GM23248 (cell line): ENCODE results near the gene HSF2. TPM values are rescaled to one million over a fixed set of nuclear protein-coding genes. Genes with fewer than 3 reads are reported as not detected.

Source experiments
- DNase-seq: peaks from one replicate; pipeline ENCODE4 v3.0.0-alpha.2; 2015
- H2AFZ ChIP-seq: fragments of 200-600 bp; sonication (generic); 2 replicates; pipeline ENCODE4 v1.6.1; 2016; ENCODE audit warnings: antibody characterized with exemption
- H3F3A ChIP-seq: fragments of 200-600 bp; sonication (generic); 2 replicates; pipeline ENCODE4 v1.6.1; 2016; ENCODE audit warnings: mild to moderate bottlenecking, antibody characterized with exemption, mixed run types; ENCODE audit not compliant: insufficient read depth
- H3K27ac ChIP-seq: fragments of 200-600 bp; sonication (generic); 2 replicates; pipeline ENCODE4 v1.5.1; 2016; ENCODE audit warnings: mild to moderate bottlenecking
- H3K27me3 ChIP-seq: fragments of 200-600 bp; sonication (generic); replicated peaks from 2 replicates; pipeline ENCODE4 v1.6.1; 2016; ENCODE audit warnings: mild to moderate bottlenecking; ENCODE audit not compliant: insufficient read depth
- H3K36me3 ChIP-seq: fragments of 200-600 bp; sonication (generic); 2 replicates; pipeline ENCODE4 v1.6.1; 2016; ENCODE audit warnings: low read depth, mild to moderate bottlenecking
- H3K4me1 ChIP-seq: fragments of 200-600 bp; sonication (generic); 2 replicates; pipeline ENCODE4 v1.6.1; 2016; ENCODE audit warnings: mild to moderate bottlenecking; ENCODE audit not compliant: insufficient read depth
- H3K4me2 ChIP-seq: fragments of 200-600 bp; sonication (generic); one replicate; pipeline ENCODE4 v1.6.1; 2016; ENCODE audit warnings: mild to moderate bottlenecking; ENCODE audit not compliant: unreplicated experiment
- H3K4me3 ChIP-seq: fragments of 200-600 bp; sonication (generic); 2 replicates; pipeline ENCODE4 v1.5.1; 2016; ENCODE audit warnings: mild to moderate bottlenecking
- H3K79me2 ChIP-seq: fragments of 200-600 bp; sonication (generic); 2 replicates; pipeline ENCODE4 v1.6.1; 2016; ENCODE audit warnings: mild to moderate bottlenecking; ENCODE audit not compliant: insufficient read depth
- H3K9ac ChIP-seq: fragments of 200-600 bp; sonication (generic); 2 replicates; pipeline ENCODE4 v1.6.1; 2016; ENCODE audit warnings: mild to moderate bottlenecking
- H3K9me2 ChIP-seq: fragments of 200-600 bp; sonication (generic); 2 replicates; pipeline ENCODE4 v1.6.1; 2016; ENCODE audit warnings: mixed run types, mild to moderate bottlenecking, moderate library complexity; ENCODE audit not compliant: insufficient read depth
- H3K9me3 ChIP-seq: fragments of 200-600 bp; sonication (generic); one replicate; pipeline ENCODE4 v1.6.1; 2017; ENCODE audit warnings: low read depth
- H4K20me1 ChIP-seq: fragments of 200-600 bp; sonication (generic); 2 replicates; pipeline ENCODE4 v1.6.0; 2016; ENCODE audit not compliant: insufficient read depth
- EZH2 ChIP-seq: fragments of 200-600 bp; sonication (generic); IDR thresholded peaks from 2 replicates; pipeline ENCODE4 v1.6.1; 2018; ENCODE audit warnings: antibody characterized with exemption, mild to moderate bottlenecking; ENCODE audit not compliant: insufficient read depth, poor library complexity, severe bottlenecking
- EZH2phosphoT487 ChIP-seq: fragments of 200-600 bp; sonication (generic); IDR thresholded peaks from 2 replicates; pipeline ENCODE4 v1.6.1; 2018; ENCODE audit warnings: antibody characterized with exemption, moderate library complexity, mild to moderate bottlenecking, low read depth; ENCODE audit not compliant: insufficient read depth
- WGBS, 2 experiments: methylation state at CpG; one replicate each; pipeline ENCODE4 v1.1.6; 2015 to 2017; ENCODE audit warnings: low lambda C conversion rate in 2 of 2, low coverage in 1 of 2; ENCODE audit errors: missing lambda C conversion rate in 2 of 2; 5-methylcytosine and 5-hydroxymethylcytosine counted together
- in situ Hi-C: fragments of 300-500 bp; cut with MboI; formaldehyde crosslinking; loops from 2 replicates; pipeline ENCODE4 v1.15.0; 2020
- polyA plus RNA-seq: library from polyadenylated mRNA; unstranded; fragments of >200 nt; fragmentation: Nextera tagmentation; extraction: Ambion mirVana; gene quantifications from 2 replicates; pipeline ENCODE4 v1.2.1, GENCODE V29; 2016
- small RNA-seq: library from RNA; depleted of rRNA; stranded (forward); fragments of <200 nt; gene quantifications from one replicate; pipeline ENCODE3, GENCODE V24; 2014; ENCODE audit warnings: low read depth, low replicate concordance
- total RNA-seq: library from RNA; depleted of rRNA; stranded (reverse); fragments of >200 nt; shearing (Covaris generic); gene quantifications from 2 replicates; pipeline ENCODE4 v1.2.3, GENCODE V29; 2014; rRNA removed

The HSF2 gene
- total and polyA plus RNA-seq, 2 experiments from 2014 or later, result 11.2 to 11.3 TPM

DNA sequence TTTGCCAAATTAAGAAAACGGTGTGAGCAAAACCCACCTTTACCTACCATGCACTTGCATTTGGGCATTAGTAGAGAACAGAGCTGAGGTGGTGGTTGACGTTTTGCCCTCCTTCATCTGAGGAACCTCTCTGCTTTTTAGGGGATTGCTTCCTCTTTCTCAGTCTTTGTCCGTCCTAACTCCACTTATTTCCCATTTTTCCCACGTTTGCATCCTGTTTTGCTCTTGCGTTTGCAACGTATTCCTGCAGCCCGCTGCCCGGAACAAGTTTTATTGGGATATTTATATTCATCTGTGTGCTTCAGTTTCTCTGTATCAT is 72.5 kb downstream of the HSF2 start:
- no peaks in the 10 kb centered on the region for H3K27me3 ChIP-seq
- DNase-seq, result no peak
- 0 to 4% methylated on average over 8 of the region's 8 CpGs for WGBS, 2 experiments
- H3K9me3 ChIP-seq, result no peaks in the 10 kb centered on the region
- H3F3A ChIP-seq, result 0 out of 2 replicates have a peak, but pooled peaks cover 6% of the 10 kb centered on the region
- peaks cover 26% of the 10 kb centered on the region for H4K20me1 ChIP-seq
- H3K9me2 ChIP-seq, result no peaks in the 10 kb centered on the region
- H3K4me3 ChIP-seq, result peak overlapping the region; percentile 99
- H3K4me1 ChIP-seq, result peaks cover 16% of the 10 kb centered on the region
- no peak for TF ChIP-seq EZH2phosphoT487
- no peak for TF ChIP-seq EZH2
- peak overlapping the region; percentile 99 for H2AFZ ChIP-seq
- peak overlapping the region; percentile 96 for H3K27ac ChIP-seq
- peak overlapping the region; percentile 99 for H3K9ac ChIP-seq
- H3K79me2 ChIP-seq, result peaks cover 55% of the 10 kb centered on the region
- H3K36me3 ChIP-seq, result 0 out of 2 replicates have a peak, but pooled peaks cover 9% of the 10 kb centered on the region
- peak overlapping the region; percentile 100 for H3K4me2 ChIP-seq
- in situ Hi-C loops, result no loop called here

DNA sequence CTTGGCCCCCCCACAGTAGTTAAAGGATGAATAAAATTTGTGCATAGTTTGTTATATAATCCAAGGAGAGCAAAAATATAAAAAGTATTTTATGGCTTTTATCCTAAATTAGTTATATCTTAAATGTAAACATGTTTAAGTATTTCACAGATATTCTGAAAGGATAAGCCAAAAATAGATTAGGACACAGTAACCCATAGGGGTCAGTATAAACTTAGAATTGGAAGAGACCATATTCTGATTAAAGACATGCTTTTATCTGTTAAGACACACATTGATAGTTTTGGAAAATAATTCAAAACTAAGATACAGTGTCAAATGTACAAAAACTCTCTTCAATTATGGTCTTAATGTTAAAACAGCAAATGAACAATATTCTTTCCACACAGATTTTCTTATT is 76.7 kb downstream of the HSF2 start:
- H3K36me3 ChIP-seq, result no peaks in the 10 kb centered on the region

DNA sequence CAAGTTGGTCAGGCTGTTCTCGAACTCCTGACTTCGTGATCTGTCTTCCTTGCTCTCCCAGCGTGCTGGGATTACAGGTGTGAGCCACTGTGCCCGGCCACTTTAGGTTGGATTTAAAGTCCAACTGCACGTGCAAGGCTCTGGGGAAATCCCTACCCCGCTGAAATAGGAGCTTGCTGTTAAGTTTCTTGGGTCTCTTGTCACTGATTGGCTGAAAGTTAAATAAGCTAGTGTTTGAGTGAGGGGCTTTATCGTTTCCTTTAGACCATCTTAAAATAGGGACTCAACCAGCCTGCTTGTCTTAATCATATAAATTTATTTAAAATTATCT is 83.3 kb downstream of the HSF2 start:
- Histone ChIP-seq H3K4me3 (no peak overlapping the region), H3K27ac (no peak overlapping the region), H3F3A (no peaks in the 10 kb centered on the region), H3K79me2 (no peaks in the 10 kb centered on the region), H4K20me1 (no peaks in the 10 kb centered on the region), H3K9me2 (no peaks in the 10 kb centered on the region), H3K9ac (no peak overlapping the region), H2AFZ (no peak overlapping the region), H3K9me3 (no peaks in the 10 kb centered on the region), H3K27me3 (no peaks in the 10 kb centered on the region), H3K4me1 (no peaks in the 10 kb centered on the region), H3K36me3 (no peaks in the 10 kb centered on the region), H3K4me2 (no peak overlapping the region)
- DNase-seq, result no peak
- in situ Hi-C loops, result no loop called here
- no peak for TF ChIP-seq EZH2phosphoT487
- no peak for TF ChIP-seq EZH2
- WGBS, 2 experiments, result 56 to 60% methylated on average over 7 of the region's 7 CpGs

More for the DNA sequence above, 76.7 kb downstream of the HSF2 start:
- H3K27ac ChIP-seq, result no peak overlapping the region
- TF ChIP-seq EZH2phosphoT487 (no peak), EZH2 (no peak)
- H3K4me2 ChIP-seq, result no peak overlapping the region
- H3K9ac ChIP-seq, result no peak overlapping the region
- no peaks in the 10 kb centered on the region for H3K4me1 ChIP-seq
- 0 out of 2 replicates have a peak, but pooled peaks cover 6% of the 10 kb centered on the region for H3F3A ChIP-seq
- H3K9me3 ChIP-seq, result no peaks in the 10 kb centered on the region
- H3K9me2 ChIP-seq, result no peaks in the 10 kb centered on the region
- H3K79me2 ChIP-seq, result peaks cover 14% of the 10 kb centered on the region
- H4K20me1 ChIP-seq, result no peaks in the 10 kb centered on the region
- in situ Hi-C loops, result no loop called here
- peak; percentile 49 for DNase-seq
- H3K4me3 ChIP-seq, result no peak overlapping the region
- H3K27me3 ChIP-seq, result no peaks in the 10 kb centered on the region
- H2AFZ ChIP-seq, result no peak overlapping the region

Small RNA genes within 50 kb of the gene (small RNA-seq; reads per million reads assigned to genes)
- not detected for gene Z99129.1

Other genes with a start within 250 kb of the HSF2 start
- gene SERINC1, start 72.2 kb downstream of the HSF2 start, total RNA-seq, result 346 and 367 TPM in 2 replicates
- 243 and 249 TPM in 2 replicates for gene SERINC1, start 72.2 kb downstream of the HSF2 start, polyA plus RNA-seq
- gene PKIB, start 210.8 kb downstream of the HSF2 start, total RNA-seq, result 1.3 TPM in 1 of 2 replicates, not detected in the other
- 0.40 and 0.77 TPM in 2 replicates for gene PKIB, start 210.8 kb downstream of the HSF2 start, polyA plus RNA-seq